ENCODE data around the gene ZNF507. TPM values are rescaled to one million over a fixed set of nuclear protein-coding genes. Genes with fewer than 3 reads are reported as not detected.
A peak's percentile ranks its signal among the peaks of the same experiment; 100 is the strongest.

The ZNF507 gene
- polyA plus RNA-seq, 3 donors from 2014 or later: 3.7 to 6.5 (median 5.0) TPM

- H3K4me3 Mint-ChIP-seq: no peak overlapping the region
- no peak for DNase-seq
- peaks cover 0 to 5% (median 0%) of the 10 kb centered on the region in 6 donors for H3K9me3 Mint-ChIP-seq
- H3K36me3 Mint-ChIP-seq: no peaks in the 10 kb centered on the region
- peaks cover 2 to 19% (median 6%) of the 10 kb centered on the region in 3 donors for H3K27me3 Mint-ChIP-seq (ENCODE audit: low read depth in 3 of 3)
- no peaks in the 10 kb centered on the region for H3K4me1 Mint-ChIP-seq
- no peak overlapping the region for H3K27ac Mint-ChIP-seq
Measured at GRCh38 chr19:32324631-32325285, 20.7 kb upstream of the ZNF507 start.

- Mint-ChIP-seq H3K9me3 (peaks cover 0 to 2% (median 0%) of the 10 kb centered on the region in 6 donors), H3K4me3 (no peak overlapping the region), H3K36me3 (no peaks in the 10 kb centered on the region), H3K27ac (no peak overlapping the region), H3K27me3 (ENCODE audit: low read depth in 3 of 3) (peaks cover 3 to 9% (median 6%) of the 10 kb centered on the region in 3 donors), H3K4me1 (no peaks in the 10 kb centered on the region)
- DNase-seq: no peak
Measured at GRCh38 chr19:32330213-32330857, 15.1 kb upstream of the ZNF507 start.

- no peaks in the 10 kb centered on the region for H3K36me3 Mint-ChIP-seq
- H3K4me3 Mint-ChIP-seq: no peak overlapping the region
- no peak overlapping the region for H3K27ac Mint-ChIP-seq
- H3K4me1 Mint-ChIP-seq: no peaks in the 10 kb centered on the region
- DNase-seq: no peak
- H3K9me3 Mint-ChIP-seq: no peaks in the 10 kb centered on the region
- peaks cover 3 to 8% (median 6%) of the 10 kb centered on the region in 3 donors for H3K27me3 Mint-ChIP-seq (ENCODE audit: low read depth in 3 of 3)
Measured at GRCh38 chr19:32333227-32333626, 12.2 kb upstream of the ZNF507 start.

- Mint-ChIP-seq H3K27ac (no peak overlapping the region), H3K36me3 (no peaks in the 10 kb centered on the region), H3K4me1 (no peaks in the 10 kb centered on the region), H3K27me3 (ENCODE audit: low read depth in 3 of 3) (peaks cover 3 to 6% (median 4%) of the 10 kb centered on the region in 3 donors), H3K4me3 (no peak overlapping the region), H3K9me3 (peaks cover 0 to 3% (median 0%) of the 10 kb centered on the region in 6 donors)
- no peak for DNase-seq
Measured at GRCh38 chr19:32336259-32337083, 8.9 kb upstream of the ZNF507 start.

GRCh38 chr19:32337084-32337808 lies 8.2 kb upstream of the ZNF507 start:
- no peak overlapping the region for H3K27ac Mint-ChIP-seq
- H3K36me3 Mint-ChIP-seq: no peaks in the 10 kb centered on the region
- H3K4me1 Mint-ChIP-seq: no peaks in the 10 kb centered on the region
- H3K4me3 Mint-ChIP-seq: no peak overlapping the region
- DNase-seq: no peak
- peaks cover 0 to 3% (median 0%) of the 10 kb centered on the region in 6 donors for H3K9me3 Mint-ChIP-seq
- peaks cover 3 to 6% (median 4%) of the 10 kb centered on the region in 3 donors for H3K27me3 Mint-ChIP-seq (ENCODE audit: low read depth in 3 of 3)

- Mint-ChIP-seq H3K4me1 (no peaks in the 10 kb centered on the region), H3K4me3 (no peak overlapping the region), H3K36me3 (no peaks in the 10 kb centered on the region), H3K27me3 (ENCODE audit: low read depth in 3 of 3) (peaks cover 2 to 6% (median 4%) of the 10 kb centered on the region in 3 donors), H3K9me3 (peaks cover 0 to 3% (median 0%) of the 10 kb centered on the region in 6 donors), H3K27ac (no peak overlapping the region)
- no peak for DNase-seq
Measured at GRCh38 chr19:32339423-32339822, 6.0 kb upstream of the ZNF507 start.

- H3K4me3 Mint-ChIP-seq: no peak overlapping the region
- H3K27ac Mint-ChIP-seq: no peak overlapping the region
- H3K9me3 Mint-ChIP-seq: peaks cover 0 to 3% (median 0%) of the 10 kb centered on the region in 6 donors
- H3K27me3 Mint-ChIP-seq (ENCODE audit: low read depth in 3 of 3): peaks cover 3 to 10% (median 4%) of the 10 kb centered on the region in 3 donors
- no peaks in the 10 kb centered on the region for H3K36me3 Mint-ChIP-seq
- DNase-seq: peak; percentile 14 to 29 (median 19)
- peaks cover 0 to 3% of the 10 kb centered on the region in 2 donors for H3K4me1 Mint-ChIP-seq
Measured at GRCh38 chr19:32339988-32340874, 5.2 kb upstream of the ZNF507 start.

- H3K27ac Mint-ChIP-seq: no peak overlapping the region
- no peak for DNase-seq
- H3K4me1 Mint-ChIP-seq: peaks cover 19 to 21% of the 10 kb centered on the region in 2 donors
- H3K36me3 Mint-ChIP-seq: no peaks in the 10 kb centered on the region
- peaks cover 2 to 13% (median 7%) of the 10 kb centered on the region in 3 donors for H3K27me3 Mint-ChIP-seq (ENCODE audit: low read depth in 3 of 3)
- H3K4me3 Mint-ChIP-seq: peak overlapping the region in 1 of 5 donors; percentile 7
- peaks cover 0 to 3% (median 0%) of the 10 kb centered on the region in 6 donors for H3K9me3 Mint-ChIP-seq
Measured at GRCh38 chr19:32342695-32343094, 2.7 kb upstream of the ZNF507 start.

- H3K27me3 Mint-ChIP-seq (ENCODE audit: low read depth in 3 of 3): peaks cover 2 to 13% (median 7%) of the 10 kb centered on the region in 3 donors
- peak overlapping the region in 2 of 6 donors; percentile 16 to 36 for H3K27ac Mint-ChIP-seq
- no peak for DNase-seq
- H3K9me3 Mint-ChIP-seq: peaks cover 0 to 2% (median 0%) of the 10 kb centered on the region in 6 donors
- H3K4me3 Mint-ChIP-seq: peak overlapping the region in 4 of 5 donors; percentile 34 to 50 (median 46)
- H3K4me1 Mint-ChIP-seq: peaks cover 23 to 29% of the 10 kb centered on the region in 2 donors
- peaks cover 1 to 2% (median 1%) of the 10 kb centered on the region in 3 donors for H3K36me3 Mint-ChIP-seq
Measured at GRCh38 chr19:32343550-32344262, 1.7 kb upstream of the ZNF507 start.

GRCh38 chr19:32346901-32347300 lies 1.5 kb downstream of the ZNF507 start:
- no peaks in the 10 kb centered on the region for H3K9me3 Mint-ChIP-seq
- peak overlapping the region in 5 of 6 donors; percentile 91 to 97 (median 95) for H3K27ac Mint-ChIP-seq
- DNase-seq: no peak
- peak overlapping the region; percentile 90 to 99 (median 97) for H3K4me3 Mint-ChIP-seq
- H3K27me3 Mint-ChIP-seq (ENCODE audit: low read depth in 3 of 3): peaks cover 2 to 12% (median 7%) of the 10 kb centered on the region in 3 donors
- peaks cover 51 to 61% of the 10 kb centered on the region in 2 donors for H3K4me1 Mint-ChIP-seq
- peaks cover 6 to 9% (median 7%) of the 10 kb centered on the region in 3 donors for H3K36me3 Mint-ChIP-seq

GRCh38 chr19:32347573-32347972 lies 2.2 kb downstream of the ZNF507 start:
- DNase-seq: no peak
- H3K36me3 Mint-ChIP-seq: peaks cover 9 to 14% (median 11%) of the 10 kb centered on the region in 3 donors
- H3K4me3 Mint-ChIP-seq: peak overlapping the region in 3 of 5 donors; percentile 75 to 99 (median 92)
- H3K4me1 Mint-ChIP-seq: peaks cover 58 to 68% of the 10 kb centered on the region in 2 donors
- H3K27me3 Mint-ChIP-seq (ENCODE audit: low read depth in 3 of 3): peaks cover 2 to 12% (median 7%) of the 10 kb centered on the region in 3 donors
- H3K9me3 Mint-ChIP-seq: no peaks in the 10 kb centered on the region
- peak overlapping the region in 1 of 6 donors; percentile 45 for H3K27ac Mint-ChIP-seq

GRCh38 chr19:32349051-32349450 lies 3.6 kb downstream of the ZNF507 start:
- H3K27me3 Mint-ChIP-seq (ENCODE audit: low read depth in 3 of 3): peaks cover 0 to 12% (median 5%) of the 10 kb centered on the region in 3 donors
- no peaks in the 10 kb centered on the region for H3K9me3 Mint-ChIP-seq
- peaks cover 21 to 28% (median 25%) of the 10 kb centered on the region in 3 donors for H3K36me3 Mint-ChIP-seq
- DNase-seq: no peak
- H3K4me1 Mint-ChIP-seq: peaks cover 62 to 80% of the 10 kb centered on the region in 2 donors
- H3K27ac Mint-ChIP-seq: no peak overlapping the region
- no peak overlapping the region for H3K4me3 Mint-ChIP-seq
